HG02840 (cell line): ENCODE results near the gene ZNF749.
A peak's percentile ranks its signal among the peaks of the same experiment; 100 is the strongest.

ENCODE experiments used
- ATAC-seq: cut with Tn5 transposase; IDR thresholded peaks from one replicate; pipeline ENCODE4 v1.9.1; 2021; ENCODE audit warnings: mild to moderate bottlenecking, moderate library complexity, moderate number of reproducible peaks; ENCODE audit not compliant: unreplicated experiment, low FRiP score

ZNF749 gene

GRCh38 chr19:57465680-57466381 is 30.7 kb downstream of the ZNF749 start:
- ATAC-seq = no peak

- no peak for ATAC-seq
Observed at GRCh38 chr19:57466489-57466888, 31.4 kb downstream of the ZNF749 start.

- no peak for ATAC-seq
Observed at GRCh38 chr19:57473646-57474045, 38.5 kb downstream of the ZNF749 start.

- ATAC-seq = peak; percentile 97
Observed at GRCh38 chr19:57477191-57478008, 42.3 kb downstream of the ZNF749 start, which contains the start of gene ZNF772. Gene ZNF772, minus strand, starts transcription at chr19:57477566. Its CDS starts 257 bp downstream, at chr19:57477309.

GRCh38 chr19:57487477-57488298 is 52.6 kb downstream of the ZNF749 start, which contains the start of gene ZNF419:
Gene ZNF419, plus strand, starts transcription at chr19:57487750. Its CDS starts 201 bp downstream, at chr19:57487951.
- ATAC-seq = peak; percentile 91

- ATAC-seq = peak; percentile 13
Observed at GRCh38 chr19:57488299-57488644, 53.1 kb downstream of the ZNF749 start.
